ENCODE data around the gene LIX1L.

The LIX1L gene

GRCh38 chr1:145978471-145978853 lies 20.6 kb upstream of the LIX1L start:
- Histone ChIP-seq H3K27ac (peak overlapping the region; percentile 99), H3K27me3 (no peaks in the 10 kb centered on the region), H3K4me3 (ENCODE audit: low read depth in 1 of 2, low read length in 1 of 2) (peak overlapping the region; percentile 52 to 54), H3K4me1 (ENCODE audit: control insufficient read depth in 1 of 2, insufficient read depth in 1 of 2, low read depth in 1 of 2, low read length in 1 of 2) (peaks cover 64% of the 10 kb centered on the region in 2 experiments), H3K9me3 (no peaks in the 10 kb centered on the region), H3K36me3 (no peaks in the 10 kb centered on the region)
- TF ChIP-seq, protein P1, sequence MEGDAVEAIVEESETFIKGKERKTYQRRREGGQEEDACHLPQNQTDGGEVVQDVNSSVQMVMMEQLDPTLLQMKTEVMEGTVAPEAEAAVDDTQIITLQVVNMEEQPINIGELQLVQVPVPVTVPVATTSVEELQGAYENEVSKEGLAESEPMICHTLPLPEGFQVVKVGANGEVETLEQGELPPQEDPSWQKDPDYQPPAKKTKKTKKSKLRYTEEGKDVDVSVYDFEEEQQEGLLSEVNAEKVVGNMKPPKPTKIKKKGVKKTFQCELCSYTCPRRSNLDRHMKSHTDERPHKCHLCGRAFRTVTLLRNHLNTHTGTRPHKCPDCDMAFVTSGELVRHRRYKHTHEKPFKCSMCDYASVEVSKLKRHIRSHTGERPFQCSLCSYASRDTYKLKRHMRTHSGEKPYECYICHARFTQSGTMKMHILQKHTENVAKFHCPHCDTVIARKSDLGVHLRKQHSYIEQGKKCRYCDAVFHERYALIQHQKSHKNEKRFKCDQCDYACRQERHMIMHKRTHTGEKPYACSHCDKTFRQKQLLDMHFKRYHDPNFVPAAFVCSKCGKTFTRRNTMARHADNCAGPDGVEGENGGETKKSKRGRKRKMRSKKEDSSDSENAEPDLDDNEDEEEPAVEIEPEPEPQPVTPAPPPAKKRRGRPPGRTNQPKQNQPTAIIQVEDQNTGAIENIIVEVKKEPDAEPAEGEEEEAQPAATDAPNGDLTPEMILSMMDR (IDR thresholded peaks at IDR 0.05) = no peak

- Histone ChIP-seq H3K36me3 (no peaks in the 10 kb centered on the region), H3K4me3 (ENCODE audit: low read depth in 1 of 2, low read length in 1 of 2) (peak overlapping the region; percentile 52 to 54), H3K4me1 (ENCODE audit: control insufficient read depth in 1 of 2, insufficient read depth in 1 of 2, low read depth in 1 of 2, low read length in 1 of 2) (peaks cover 58 to 59% of the 10 kb centered on the region in 2 experiments), H3K27ac (peak overlapping the region; percentile 99), H3K27me3 (no peaks in the 10 kb centered on the region), H3K9me3 (no peaks in the 10 kb centered on the region)
- TF ChIP-seq, protein P1 (IDR thresholded peaks at IDR 0.05) = peak; percentile 91
These were observed 20.0 kb upstream of the LIX1L start for GRCh38 chr1:145977486-145978470.

DNA sequence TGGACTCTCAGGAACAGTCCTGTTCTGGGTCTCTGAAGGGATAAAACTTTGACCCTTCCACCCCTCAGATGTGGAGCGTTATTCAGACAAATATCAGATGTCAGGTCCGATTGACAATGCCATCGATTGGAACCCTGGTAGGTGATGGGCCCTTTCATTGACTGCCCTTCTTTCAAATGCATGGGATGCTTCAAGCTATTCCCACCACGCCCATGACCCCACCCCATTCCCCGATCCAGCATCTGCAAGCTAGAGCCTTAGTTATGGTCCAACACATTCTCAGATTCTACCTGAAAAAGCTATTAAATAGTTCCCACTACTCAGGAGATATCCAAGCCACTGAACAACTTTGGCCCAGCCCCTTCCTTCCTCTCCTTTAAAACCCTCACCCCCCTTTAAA lies 19.2 kb upstream of the LIX1L start:
- H3K27ac ChIP-seq = peak overlapping the region; percentile 99
- H3K4me3 ChIP-seq (ENCODE audit: low read depth in 1 of 2, low read length in 1 of 2) = no peak overlapping the region
- H3K4me1 ChIP-seq (ENCODE audit: control insufficient read depth in 1 of 2, insufficient read depth in 1 of 2, low read depth in 1 of 2, low read length in 1 of 2) = peaks cover 55 to 58% of the 10 kb centered on the region in 2 experiments
- TF ChIP-seq, protein P1 (IDR thresholded peaks at IDR 0.05) = no peak
- H3K36me3 ChIP-seq = no peaks in the 10 kb centered on the region
- no peaks in the 10 kb centered on the region for H3K27me3 ChIP-seq
- no peaks in the 10 kb centered on the region for H3K9me3 ChIP-seq

GRCh38 chr1:145975216-145975615 lies 17.4 kb upstream of the LIX1L start:
- Histone ChIP-seq H3K27ac (no peak overlapping the region), H3K36me3 (no peaks in the 10 kb centered on the region), H3K27me3 (no peaks in the 10 kb centered on the region), H3K4me3 (ENCODE audit: low read depth in 1 of 2, low read length in 1 of 2) (no peak overlapping the region), H3K9me3 (no peaks in the 10 kb centered on the region), H3K4me1 (ENCODE audit: control insufficient read depth in 1 of 2, insufficient read depth in 1 of 2, low read depth in 1 of 2, low read length in 1 of 2) (peaks cover 37 to 40% of the 10 kb centered on the region in 2 experiments)
- TF ChIP-seq, protein P1 (IDR thresholded peaks at IDR 0.05) = no peak

- Histone ChIP-seq H3K4me3 (ENCODE audit: low read depth in 1 of 2, low read length in 1 of 2) (no peak overlapping the region), H3K9me3 (no peaks in the 10 kb centered on the region), H3K36me3 (no peaks in the 10 kb centered on the region), H3K4me1 (ENCODE audit: control insufficient read depth in 1 of 2, insufficient read depth in 1 of 2, low read depth in 1 of 2, low read length in 1 of 2) (peaks cover 32 to 35% of the 10 kb centered on the region in 2 experiments), H3K27me3 (no peaks in the 10 kb centered on the region), H3K27ac (no peak overlapping the region)
- TF ChIP-seq, protein P1 (IDR thresholded peaks at IDR 0.05) = no peak
These were observed 16.9 kb upstream of the LIX1L start for GRCh38 chr1:145974721-145975120.
